PC-3 (cell line): ENCODE results near the gene KRI1. TPM values are rescaled to one million over a fixed set of nuclear protein-coding genes. Genes with fewer than 3 reads are reported as not detected.

Experiments used
- ATAC-seq: fragments of 200-7000 bp; cut with Tn5 transposase; 2 replicates; pipeline ENCODE4 v1.9.1; 2020; ENCODE audit warnings: mild to moderate bottlenecking, moderate library complexity
- BruUV-seq: library from RNA; stranded (reverse); fragments of 400-500 nt; replicated peaks from 2 replicates; lab custom pipeline; 2021; lab: Mats Ljungman, UMichigan
- CTCF ChIA-PET: fragments of 300-600 bp; sonication (Branson Sonifier 250); formaldehyde crosslinking; loops from one replicate; lab custom pipeline; 2022; ENCODE audit warnings: antibody characterized with exemption; lab: Charles Lee
- POLR2A ChIA-PET: fragments of 300-600 bp; sonication (Branson Sonifier 250); formaldehyde crosslinking; loops from one replicate; lab custom pipeline; 2022; ENCODE audit warnings: antibody characterized with exemption; ENCODE audit not compliant: unreplicated experiment; lab: Charles Lee
- DNase-seq: peaks from one replicate; pipeline ENCODE4 v3.0.0-alpha.2; 2015
- H2AFZ ChIP-seq: fragments of 300-600 bp; sonication (generic); 2 replicates; pipeline ENCODE4 v1.6.0; 2016; ENCODE audit warnings: antibody characterized with exemption, low read length
- H3F3A ChIP-seq: fragments of 300-600 bp; sonication (generic); one replicate; pipeline ENCODE4 v1.6.0; 2017; ENCODE audit warnings: antibody characterized with exemption, low read length, control low read depth, mild to moderate bottlenecking; ENCODE audit not compliant: unreplicated experiment
- H3K27ac ChIP-seq: fragments of 300-600 bp; sonication (generic); 2 replicates; pipeline ENCODE4 v1.5.1; 2016; ENCODE audit warnings: mild to moderate bottlenecking, low read length
- H3K27me3 ChIP-seq: fragments of 300-600 bp; sonication (generic); 2 replicates; pipeline ENCODE4 v1.6.1; 2016; ENCODE audit warnings: low read length, mixed read lengths
- H3K36me3 ChIP-seq: fragments of 300-600 bp; sonication (generic); 2 replicates; pipeline ENCODE4 v1.6.1; 2016; ENCODE audit warnings: low read depth, mixed run types, low read length, mixed read lengths
- H3K4me1 ChIP-seq: fragments of 300-600 bp; sonication (generic); 2 replicates; pipeline ENCODE4 v1.5.1; 2016; ENCODE audit warnings: low read length; ENCODE audit not compliant: insufficient read depth
- H3K4me2 ChIP-seq: fragments of 300-600 bp; sonication (generic); 2 replicates; pipeline ENCODE4 v1.6.0; 2016; ENCODE audit warnings: low read length
- H3K4me3 ChIP-seq: fragments of 300-600 bp; sonication (generic); 2 replicates; pipeline ENCODE4 v1.5.1; 2016; ENCODE audit warnings: mild to moderate bottlenecking, low read length, mixed read lengths
- H3K79me2 ChIP-seq: fragments of 300-600 bp; sonication (generic); 2 replicates; pipeline ENCODE4 v1.6.1; 2017; ENCODE audit warnings: low read length, mixed read lengths
- H3K9ac ChIP-seq: fragments of 300-600 bp; sonication (generic); 2 replicates; pipeline ENCODE4 v1.6.0; 2016; ENCODE audit warnings: mild to moderate bottlenecking, low read length
- H3K9me2 ChIP-seq: fragments of 300-600 bp; sonication (generic); replicated peaks from 2 replicates; pipeline ENCODE4 v1.6.1; 2016; ENCODE audit warnings: mixed run types, low read length, mixed read lengths
- H3K9me3 ChIP-seq: fragments of 300-600 bp; sonication (generic); 2 replicates; pipeline ENCODE4 v1.6.1; 2016; ENCODE audit warnings: low read length, mixed read lengths
- H4K20me1 ChIP-seq: fragments of 300-600 bp; sonication (generic); 2 replicates; pipeline ENCODE4 v1.6.1; 2016; ENCODE audit warnings: low read length, mixed read lengths
- EZH2 ChIP-seq: fragments of 300-600 bp; sonication (generic); IDR thresholded peaks from one replicate; pipeline ENCODE4 v1.6.1; 2017; ENCODE audit warnings: antibody characterized with exemption, mild to moderate bottlenecking, low read length; ENCODE audit not compliant: unreplicated experiment
- EZH2phosphoT487 ChIP-seq: fragments of 300-600 bp; sonication (generic); IDR thresholded peaks from 2 replicates; pipeline ENCODE4 v1.6.1; 2018; ENCODE audit warnings: mild to moderate bottlenecking, antibody characterized with exemption, low read length, borderline replicate concordance
- intact Hi-C: fragments of 100-400 bp; cut with micrococcal nuclease; formaldehyde crosslinking; loops from 2 replicates; pipeline ENCODE4 v1.9.0; 2023
- total RNA-seq: library from RNA; depleted of rRNA; stranded (reverse); fragments of >200 nt; gene quantifications from 2 replicates; pipeline ENCODE4 v1.2.3, GENCODE V29; 2014
- TF ChIP-seq, protein P1 (sequence below): fragments of 300-600 bp; sonication (generic); conservative IDR thresholded peaks from 2 replicates; pipeline ENCODE4 v1.5.1; 2017; ENCODE audit warnings: antibody characterized with exemption, low read depth, mild to moderate bottlenecking, low read length

KRI1 gene
- total RNA-seq, 1 experiment from 2014 or later, result 72.6 TPM

DNA sequence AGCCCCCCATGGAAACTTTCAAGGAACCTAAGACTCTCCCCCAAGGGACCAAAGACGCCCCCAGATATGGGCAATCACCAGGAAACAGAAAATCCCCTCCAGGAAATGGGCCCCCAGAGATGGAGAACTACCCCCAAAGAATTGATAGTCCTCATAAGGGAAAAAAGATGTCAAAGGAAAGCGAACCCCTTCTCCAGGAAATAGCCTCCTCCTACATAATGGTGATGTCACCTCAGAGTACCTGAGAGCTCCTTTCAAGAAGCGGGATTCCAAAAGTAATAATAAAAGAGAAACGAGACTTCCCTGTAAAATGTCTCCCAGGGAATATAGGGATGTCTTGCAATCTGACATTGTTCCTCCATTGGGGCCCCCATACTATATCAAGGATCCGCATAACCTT, 1.8 kb upstream of the KRI1 start:
- Histone ChIP-seq H3K27ac (no peak overlapping the region), H2AFZ (peak overlapping the region; percentile 63; the same call in 1 of the 2 replicates), H3K4me2 (peak overlapping the region; percentile 87), H3K4me1 (peaks cover 32% of the 10 kb centered on the region), H3K9me2 (no peaks in the 10 kb centered on the region), H3K79me2 (peaks cover 29% of the 10 kb centered on the region), H3K27me3 (no peaks in the 10 kb centered on the region), H3K9me3 (no peaks in the 10 kb centered on the region), H4K20me1 (no peaks in the 10 kb centered on the region), H3K9ac (peak overlapping the region; percentile 27; the same call in 1 of the 2 replicates), H3F3A (no peaks in the 10 kb centered on the region), H3K36me3 (no peaks in the 10 kb centered on the region), H3K4me3 (peak overlapping the region; percentile 72)
- BruUV-seq, result no TSS peak
- no peak for ATAC-seq
- ChIA-PET CTCF (interaction anchor here (0.6 kb wide), 1 partner anchor 23 kb away, joined by 3 read pairs; no protein-coding TSS in a partner anchor), POLR2A (interaction anchor here (0.6 kb wide), 2 partner anchors 13 to 89 kb away, joined by 3 to 4 read pairs; no protein-coding TSS in a partner anchor)
- no peak for TF ChIP-seq EZH2
- TF ChIP-seq, protein P1, sequence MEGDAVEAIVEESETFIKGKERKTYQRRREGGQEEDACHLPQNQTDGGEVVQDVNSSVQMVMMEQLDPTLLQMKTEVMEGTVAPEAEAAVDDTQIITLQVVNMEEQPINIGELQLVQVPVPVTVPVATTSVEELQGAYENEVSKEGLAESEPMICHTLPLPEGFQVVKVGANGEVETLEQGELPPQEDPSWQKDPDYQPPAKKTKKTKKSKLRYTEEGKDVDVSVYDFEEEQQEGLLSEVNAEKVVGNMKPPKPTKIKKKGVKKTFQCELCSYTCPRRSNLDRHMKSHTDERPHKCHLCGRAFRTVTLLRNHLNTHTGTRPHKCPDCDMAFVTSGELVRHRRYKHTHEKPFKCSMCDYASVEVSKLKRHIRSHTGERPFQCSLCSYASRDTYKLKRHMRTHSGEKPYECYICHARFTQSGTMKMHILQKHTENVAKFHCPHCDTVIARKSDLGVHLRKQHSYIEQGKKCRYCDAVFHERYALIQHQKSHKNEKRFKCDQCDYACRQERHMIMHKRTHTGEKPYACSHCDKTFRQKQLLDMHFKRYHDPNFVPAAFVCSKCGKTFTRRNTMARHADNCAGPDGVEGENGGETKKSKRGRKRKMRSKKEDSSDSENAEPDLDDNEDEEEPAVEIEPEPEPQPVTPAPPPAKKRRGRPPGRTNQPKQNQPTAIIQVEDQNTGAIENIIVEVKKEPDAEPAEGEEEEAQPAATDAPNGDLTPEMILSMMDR, result no peak
- TF ChIP-seq EZH2phosphoT487, result no peak
- DNase-seq, result no peak
- intact Hi-C loops, result loop anchor here (1.0 kb wide), 1 partner anchor 26 kb away; no protein-coding TSS in a partner anchor

- peak overlapping the region; percentile 79; the same call in 1 of the 2 replicates for H3K4me3 ChIP-seq
- no peak for TF ChIP-seq EZH2
- no peak for TF ChIP-seq EZH2phosphoT487
- TF ChIP-seq, protein P1, result no peak
- 0 out of 2 replicates have a peak, but pooled peaks cover under 1% of the 10 kb centered on the region for H3K36me3 ChIP-seq
- H3K27ac ChIP-seq, result no peak overlapping the region
- H4K20me1 ChIP-seq, result no peaks in the 10 kb centered on the region
- ATAC-seq (no peak), DNase-seq (no peak)
- intact Hi-C loops, result no loop called here
- no peaks in the 10 kb centered on the region for H3F3A ChIP-seq
- no TSS peak for BruUV-seq
- H3K27me3 ChIP-seq, result no peaks in the 10 kb centered on the region
- peak overlapping the region; percentile 96 for H3K4me2 ChIP-seq
- H3K9me3 ChIP-seq, result no peaks in the 10 kb centered on the region
- H2AFZ ChIP-seq, result no peak overlapping the region
- ChIA-PET CTCF (no interaction called here), POLR2A (interaction anchor here (0.6 kb wide), 3 partner anchors 12 to 284 kb away, joined by 3 to 4 read pairs (median 3); no protein-coding TSS in a partner anchor)
- no peak overlapping the region for H3K9ac ChIP-seq
- H3K79me2 ChIP-seq, result peaks cover 29% of the 10 kb centered on the region
- H3K9me2 ChIP-seq, result no peaks in the 10 kb centered on the region
- H3K4me1 ChIP-seq, result peaks cover 32% of the 10 kb centered on the region
Measured at GRCh38 chr19:10566658-10567410, 1.0 kb upstream of the KRI1 start.

GRCh38 chr19:10566408-10566657, 523 bp upstream of the KRI1 start:
- H3K9me3 ChIP-seq, result no peaks in the 10 kb centered on the region
- CTCF ChIA-PET, result interaction anchor here (0.6 kb wide), 1 partner anchor 60 kb away, joined by 4 read pairs; no protein-coding TSS in a partner anchor
- H4K20me1 ChIP-seq, result no peaks in the 10 kb centered on the region
- TF ChIP-seq, protein P1, result no peak
- DNase-seq (no peak), ATAC-seq (no peak)
- H3K4me3 ChIP-seq, result peak overlapping the region; percentile 79
- 0 out of 2 replicates have a peak overlapping the region, but pooled peaks have one; percentile 24 for H3K27ac ChIP-seq
- H3K79me2 ChIP-seq, result peaks cover 29% of the 10 kb centered on the region
- no peaks in the 10 kb centered on the region for H3K9me2 ChIP-seq
- intact Hi-C loops, result no loop called here
- H3F3A ChIP-seq, result no peaks in the 10 kb centered on the region
- no peaks in the 10 kb centered on the region for H3K27me3 ChIP-seq
- H2AFZ ChIP-seq, result peak overlapping the region; percentile 70
- H3K4me2 ChIP-seq, result peak overlapping the region; percentile 96
- BruUV-seq, result no TSS peak
- POLR2A ChIA-PET, result interaction anchor here (0.6 kb wide), 1 partner anchor 284 kb away, joined by 3 read pairs; no protein-coding TSS in a partner anchor
- peak overlapping the region; percentile 44; the same call in 1 of the 2 replicates for H3K9ac ChIP-seq
- H3K4me1 ChIP-seq, result peaks cover 32% of the 10 kb centered on the region
- 0 out of 2 replicates have a peak, but pooled peaks cover 3% of the 10 kb centered on the region for H3K36me3 ChIP-seq
